ENCODE results near the gene ELOB.

- TF ChIP-seq EZH2phosphoT487 (IDR thresholded peaks at IDR 0.05; ENCODE audit: borderline replicate concordance, low read length) (no peak), CTCF (conservative IDR thresholded peaks at IDR 0.05; ENCODE audit: low read depth, low read length) (no peak)
These were observed 39.8 kb upstream of the ELOB start, which contains the start of gene PRSS21 for GRCh38 chr16:2816751-2817339.
